Left ventricle myocardium inferior (tissue), 1 donor: ENCODE data around the gene NRIP1. TPM values are rescaled to one million over a fixed set of nuclear protein-coding genes. Genes with fewer than 3 reads are reported as not detected.

Source experiments
- DNase-seq: peaks from one replicate; pipeline ENCODE4 v3.0.0-alpha.2; 2020
- H3K27ac ChIP-seq: fragments of 200-600 bp; replicated peaks from 2 replicates; pipeline ENCODE4 v1.8.0; 2021
- H3K27me3 ChIP-seq: fragments of 200-600 bp; 2 replicates; pipeline ENCODE4 v1.8.0; 2021; ENCODE audit warnings: low read depth
- H3K36me3 ChIP-seq: fragments of 200-600 bp; 2 replicates; pipeline ENCODE4 v1.8.0; 2021
- H3K4me1 ChIP-seq: fragments of 200-600 bp; 2 replicates; pipeline ENCODE4 v1.8.0; 2021
- H3K4me3 ChIP-seq: fragments of 200-600 bp; 2 replicates; pipeline ENCODE4 v1.8.0; 2021; ENCODE audit warnings: mild to moderate bottlenecking, moderate library complexity
- H3K9me3 ChIP-seq: fragments of 200-600 bp; replicated peaks from 2 replicates; pipeline ENCODE4 v1.8.0; 2021
- CTCF ChIP-seq: fragments of 200-600 bp; IDR thresholded peaks from 2 replicates; pipeline ENCODE4 v1.8.0; 2021; ENCODE audit warnings: antibody characterized with exemption, mild to moderate bottlenecking, borderline replicate concordance
- intact Hi-C: fragments of 100-400 bp; cut with micrococcal nuclease; formaldehyde crosslinking; loops from one replicate; pipeline ENCODE4 v1.11.0; 2022
- total RNA-seq: library from RNA; stranded (reverse); fragmentation: NEBNext Ultra II Directional; extraction: Animal tissue kit (Norgen Biotek cat#: 25700); gene quantifications from one replicate; pipeline ENCODE4 v1.2.1, GENCODE V29; 2021
- donor health status: DM: no; HTN: yes; CAD: no; lungs with severe emphysema.

NRIP1 gene
- total RNA-seq, 1 donor from 2014 or later, result 16.8 TPM

- no peak overlapping the region for H3K4me3 ChIP-seq
- no peak overlapping the region for H3K27ac ChIP-seq
Observed at GRCh38 chr21:15051644-15052458, 12.9 kb downstream of the NRIP1 start.

GRCh38 chr21:15050568-15051377, 14.0 kb downstream of the NRIP1 start:
- no peaks in the 10 kb centered on the region for H3K36me3 ChIP-seq
- intact Hi-C loops, result no loop called here
- no peak for DNase-seq
- H3K4me3 ChIP-seq, result no peak overlapping the region
- peaks cover 82% of the 10 kb centered on the region for H3K4me1 ChIP-seq
- no peaks in the 10 kb centered on the region for H3K27me3 ChIP-seq
- H3K9me3 ChIP-seq, result peaks cover 11% of the 10 kb centered on the region
- TF ChIP-seq CTCF, result no peak
- H3K27ac ChIP-seq, result no peak overlapping the region

More at GRCh38 chr21:15051644-15052458, 12.9 kb downstream of the NRIP1 start:
- Histone ChIP-seq H3K36me3 (no peaks in the 10 kb centered on the region), H3K4me1 (peaks cover 93% of the 10 kb centered on the region), H3K9me3 (peaks cover 5% of the 10 kb centered on the region), H3K27me3 (no peaks in the 10 kb centered on the region)
- intact Hi-C loops, result no loop called here
- TF ChIP-seq CTCF, result no peak
- DNase-seq, result no peak

- no peaks in the 10 kb centered on the region for H3K27me3 ChIP-seq
- H3K27ac ChIP-seq, result no peak overlapping the region
- no peak overlapping the region for H3K4me3 ChIP-seq
- H3K9me3 ChIP-seq, result peaks cover 11% of the 10 kb centered on the region
- no peak for TF ChIP-seq CTCF
- H3K4me1 ChIP-seq, result peaks cover 48% of the 10 kb centered on the region
- no peak for DNase-seq
- intact Hi-C loops, result no loop called here
- peaks cover 18% of the 10 kb centered on the region for H3K36me3 ChIP-seq
Observed at GRCh38 chr21:15045017-15045416, 19.8 kb downstream of the NRIP1 start.

- H3K27me3 ChIP-seq, result no peaks in the 10 kb centered on the region
- H3K36me3 ChIP-seq, result peaks cover 18% of the 10 kb centered on the region
- peaks cover 23% of the 10 kb centered on the region for H3K4me1 ChIP-seq
- no peak for TF ChIP-seq CTCF
- peaks cover 11% of the 10 kb centered on the region for H3K9me3 ChIP-seq
- DNase-seq, result no peak
- H3K4me3 ChIP-seq, result no peak overlapping the region
- intact Hi-C loops, result no loop called here
- H3K27ac ChIP-seq, result no peak overlapping the region
Observed at GRCh38 chr21:15042531-15042930, 22.3 kb downstream of the NRIP1 start.

GRCh38 chr21:15039607-15040299, 25.0 kb downstream of the NRIP1 start:
- intact Hi-C loops, result no loop called here
- Histone ChIP-seq H3K9me3 (no peaks in the 10 kb centered on the region), H3K4me1 (peaks cover 25% of the 10 kb centered on the region), H3K27me3 (no peaks in the 10 kb centered on the region), H3K36me3 (peaks cover 18% of the 10 kb centered on the region), H3K4me3 (no peak overlapping the region), H3K27ac (no peak overlapping the region)
- no peak for DNase-seq
- TF ChIP-seq CTCF, result no peak
